Neuronal stem cell (in vitro differentiated cells): ENCODE measurements around the gene THEM5.
A peak's percentile ranks its signal among the peaks of the same experiment; 100 is the strongest.

Experiments
- DNase-seq: peaks from one replicate; pipeline ENCODE4 v3.0.0-alpha.2; 2013; ENCODE audit warnings: low spot score
- H2AFZ ChIP-seq: one replicate; pipeline ENCODE4 v1.6.1; 2013; ENCODE audit warnings: mild to moderate bottlenecking, low read length, inconsistent platforms
- H2AK5ac ChIP-seq: 2 replicates; pipeline ENCODE4 v1.6.1; 2013; ENCODE audit warnings: low read depth, mild to moderate bottlenecking, inconsistent platforms, low read length, moderate library complexity, mixed read lengths
- H2BK120ac ChIP-seq: 2 replicates; pipeline ENCODE4 v1.6.1; 2013; ENCODE audit warnings: low read depth, mild to moderate bottlenecking, inconsistent platforms, low read length, moderate library complexity, mixed read lengths
- H2BK12ac ChIP-seq: one replicate; pipeline ENCODE4 v1.6.1; 2013; ENCODE audit warnings: low read length, inconsistent platforms
- H2BK15ac ChIP-seq: 2 replicates; pipeline ENCODE4 v1.6.1; 2013; ENCODE audit warnings: mild to moderate bottlenecking, low read length, inconsistent platforms, mixed read lengths
- H2BK5ac ChIP-seq: one replicate; pipeline ENCODE4 v1.6.1; 2013; ENCODE audit warnings: inconsistent platforms, mild to moderate bottlenecking, low read length, moderate library complexity
- H3K14ac ChIP-seq: one replicate; pipeline ENCODE4 v1.6.1; 2013; ENCODE audit warnings: low read length, inconsistent platforms
- H3K18ac ChIP-seq: 2 replicates; pipeline ENCODE4 v1.6.1; 2013; ENCODE audit warnings: low read length, inconsistent platforms
- H3K23ac ChIP-seq: 2 replicates; pipeline ENCODE4 v1.6.1; 2013; ENCODE audit warnings: low read depth, mild to moderate bottlenecking, mixed read lengths, low read length, inconsistent platforms; ENCODE audit not compliant: poor library complexity
- H3K27ac ChIP-seq: replicated peaks from 3 replicates; pipeline ENCODE4 v1.5.1; 2013; ENCODE audit warnings: low read length, inconsistent platforms
- H3K27me3 ChIP-seq, 3 experiments: 2 replicates each; pipeline ENCODE4 v1.6.1; 2013; ENCODE audit warnings: low read length in 3 of 3, mild to moderate bottlenecking in 2 of 3, inconsistent platforms in 1 of 3, low read depth in 1 of 3, mixed read lengths in 1 of 3, moderate library complexity in 1 of 3; ENCODE audit not compliant: control insufficient read depth in 3 of 3, insufficient read depth in 3 of 3
- H3K36me3 ChIP-seq, 2 donors: replicated peaks in 1 of 2; 2 replicates each; pipeline ENCODE4 v1.6.1; 2013; ENCODE audit warnings: low read length in 2 of 2; ENCODE audit not compliant: control insufficient read depth in 2 of 2, insufficient read depth in 2 of 2
- H3K4ac ChIP-seq: 2 replicates; pipeline ENCODE4 v1.6.1; 2013; ENCODE audit warnings: inconsistent platforms, mild to moderate bottlenecking, low read length, moderate library complexity
- H3K4me1 ChIP-seq, 2 donors: 1 replicate in 1 of 2; 2 replicates in 1 of 2; pipeline ENCODE4 v1.6.1; 2013; ENCODE audit warnings: low read length in 2 of 2, low read depth in 1 of 2; ENCODE audit not compliant: control insufficient read depth in 2 of 2, insufficient read depth in 1 of 2
- H3K4me2 ChIP-seq: one replicate; pipeline ENCODE4 v1.6.1; 2013; ENCODE audit warnings: mild to moderate bottlenecking, low read length, inconsistent platforms; ENCODE audit not compliant: insufficient read depth, poor library complexity, severe bottlenecking
- H3K4me3 ChIP-seq, 2 donors: 2 replicates each; pipeline ENCODE4 v1.5.1; 2013; ENCODE audit warnings: low read length in 2 of 2, mild to moderate bottlenecking in 2 of 2, inconsistent platforms in 1 of 2, moderate library complexity in 1 of 2
- H3K79me1 ChIP-seq: one replicate; pipeline ENCODE4 v1.6.1; 2013; ENCODE audit warnings: low read depth, mild to moderate bottlenecking, inconsistent platforms, low read length, moderate library complexity
- H3K9ac ChIP-seq: one replicate; pipeline ENCODE4 v1.6.1; 2013; ENCODE audit warnings: mild to moderate bottlenecking, low read depth, low read length, inconsistent platforms; ENCODE audit not compliant: poor library complexity
- H3K9me3 ChIP-seq, 2 donors: replicated peaks in 1 of 2; 2 replicates each; pipeline versions ENCODE3 to v1.6.1; 2013; ENCODE audit warnings: low read length in 2 of 2, mild to moderate bottlenecking in 2 of 2, inconsistent platforms in 1 of 2, low read depth in 1 of 2, mixed read lengths in 1 of 2, moderate library complexity in 1 of 2; ENCODE audit not compliant: control insufficient read depth in 2 of 2, insufficient read depth in 1 of 2
- H4K8ac ChIP-seq: one replicate; pipeline ENCODE4 v1.6.1; 2013; ENCODE audit warnings: low read depth, mild to moderate bottlenecking, inconsistent platforms, low read length, moderate library complexity
- H4K91ac ChIP-seq: one replicate; pipeline ENCODE4 v1.6.1; 2013; ENCODE audit warnings: low read length, low read depth, mild to moderate bottlenecking, inconsistent platforms; ENCODE audit not compliant: poor library complexity
- WGBS, 2 donors: extraction: QIAGEN DNeasy Blood & Tissue Kit; methylation state at CpG; one replicate each; pipeline ENCODE4 v1.1.7; 2013; ENCODE audit warnings: missing lambda C conversion rate in 2 of 2, mixed read lengths in 1 of 2; ENCODE audit not compliant: insufficient read length in 2 of 2, insufficient replicate concordance in 1 of 2; ENCODE audit errors: extremely low coverage in 2 of 2; 5-methylcytosine and 5-hydroxymethylcytosine counted together

THEM5 gene

GRCh38 chr1:151809290-151809984 is 44.1 kb downstream of the THEM5 start:
- peaks cover 1% of the 10 kb centered on the region for H3K79me1 ChIP-seq
- no peak overlapping the region for H3K4me3 ChIP-seq
- H2BK15ac ChIP-seq, result no peak overlapping the region
- H3K14ac ChIP-seq, result no peak overlapping the region
- no peak overlapping the region for H2BK120ac ChIP-seq
- H2BK12ac ChIP-seq, result no peak overlapping the region
- H3K18ac ChIP-seq, result no peak overlapping the region
- H4K91ac ChIP-seq, result no peak overlapping the region
- no peak overlapping the region for H2BK5ac ChIP-seq
- no peak overlapping the region for H3K4me2 ChIP-seq
- no peak overlapping the region for H4K8ac ChIP-seq
- no peak for DNase-seq
- WGBS, 2 donors, result no CpG with 5 or more reads among the region's 8 CpGs
- no peak overlapping the region for H2AK5ac ChIP-seq
- H3K27me3 ChIP-seq, result peaks cover 0 to 84% (median 0%) of the 10 kb centered on the region in 3 experiments
- no peak overlapping the region for H2AFZ ChIP-seq
- no peak overlapping the region for H3K23ac ChIP-seq
- H3K9ac ChIP-seq, result no peak overlapping the region
- no peak overlapping the region for H3K4ac ChIP-seq
- no peak overlapping the region for H3K27ac ChIP-seq
- peaks cover 0 to 4% of the 10 kb centered on the region in 2 donors for H3K4me1 ChIP-seq
- H3K36me3 ChIP-seq, result no peaks in the 10 kb centered on the region
- H3K9me3 ChIP-seq, result no peaks in the 10 kb centered on the region

GRCh38 chr1:151807766-151808165 is 45.7 kb downstream of the THEM5 start:
- Histone ChIP-seq H2BK120ac (no peak overlapping the region), H4K8ac (no peak overlapping the region), H3K14ac (no peak overlapping the region), H3K18ac (no peak overlapping the region), H3K4ac (no peak overlapping the region), H2AK5ac (no peak overlapping the region), H2BK12ac (no peak overlapping the region), H3K4me3 (no peak overlapping the region), H3K36me3 (no peaks in the 10 kb centered on the region), H3K4me2 (no peak overlapping the region), H4K91ac (no peak overlapping the region), H3K9ac (no peak overlapping the region), H3K9me3 (no peaks in the 10 kb centered on the region), H3K27me3 (peaks cover 0 to 85% (median 0%) of the 10 kb centered on the region in 3 experiments), H2BK5ac (no peak overlapping the region), H3K4me1 (peaks cover 0 to 4% of the 10 kb centered on the region in 2 donors), H2AFZ (no peak overlapping the region), H3K23ac (no peak overlapping the region), H3K79me1 (peaks cover 1% of the 10 kb centered on the region), H2BK15ac (no peak overlapping the region), H3K27ac (no peak overlapping the region)
- WGBS, 2 donors, result no CpG with 5 or more reads among the region's 1 CpG
- no peak for DNase-seq

- no peak overlapping the region for H2BK15ac ChIP-seq
- no peak overlapping the region for H4K8ac ChIP-seq
- no peak overlapping the region for H2AFZ ChIP-seq
- H3K4ac ChIP-seq, result no peak overlapping the region
- H3K4me3 ChIP-seq, result no peak overlapping the region
- H3K4me2 ChIP-seq, result no peak overlapping the region
- no peak overlapping the region for H2BK5ac ChIP-seq
- no peak overlapping the region for H3K9ac ChIP-seq
- no peak overlapping the region for H4K91ac ChIP-seq
- H3K27me3 ChIP-seq, result peaks cover 0 to 85% (median 0%) of the 10 kb centered on the region in 3 experiments
- H3K79me1 ChIP-seq, result peaks cover 1% of the 10 kb centered on the region
- H3K9me3 ChIP-seq, result no peaks in the 10 kb centered on the region
- DNase-seq, result no peak
- no CpG with 5 or more reads among the region's 5 CpGs for WGBS, 2 donors
- no peak overlapping the region for H3K14ac ChIP-seq
- H3K18ac ChIP-seq, result no peak overlapping the region
- no peak overlapping the region for H2BK12ac ChIP-seq
- peaks cover 0 to 4% of the 10 kb centered on the region in 2 donors for H3K4me1 ChIP-seq
- H3K27ac ChIP-seq, result no peak overlapping the region
- H3K36me3 ChIP-seq, result no peaks in the 10 kb centered on the region
- no peak overlapping the region for H3K23ac ChIP-seq
- no peak overlapping the region for H2AK5ac ChIP-seq
- no peak overlapping the region for H2BK120ac ChIP-seq
Observed at GRCh38 chr1:151807131-151807530, 46.4 kb downstream of the THEM5 start.

GRCh38 chr1:151806170-151806569 is 47.3 kb downstream of the THEM5 start:
- no peak overlapping the region for H2BK15ac ChIP-seq
- H3K27me3 ChIP-seq, result peaks cover 0 to 85% (median 0%) of the 10 kb centered on the region in 3 experiments
- no CpG with 5 or more reads among the region's 7 CpGs for WGBS, 2 donors
- H3K4me3 ChIP-seq, result no peak overlapping the region
- H3K27ac ChIP-seq, result no peak overlapping the region
- H3K14ac ChIP-seq, result no peak overlapping the region
- H4K8ac ChIP-seq, result no peak overlapping the region
- H3K18ac ChIP-seq, result peak overlapping the region; percentile 48
- H3K4ac ChIP-seq, result no peak overlapping the region
- no peak overlapping the region for H2AFZ ChIP-seq
- peaks cover 1% of the 10 kb centered on the region for H3K79me1 ChIP-seq
- H2BK5ac ChIP-seq, result no peak overlapping the region
- no peak overlapping the region for H3K4me2 ChIP-seq
- H3K36me3 ChIP-seq, result no peaks in the 10 kb centered on the region
- no peak for DNase-seq
- peaks cover 0 to 4% of the 10 kb centered on the region in 2 donors for H3K4me1 ChIP-seq
- H2BK12ac ChIP-seq, result no peak overlapping the region
- H4K91ac ChIP-seq, result no peak overlapping the region
- no peak overlapping the region for H3K9ac ChIP-seq
- H2AK5ac ChIP-seq, result no peak overlapping the region
- no peaks in the 10 kb centered on the region for H3K9me3 ChIP-seq
- no peak overlapping the region for H2BK120ac ChIP-seq
- H3K23ac ChIP-seq, result no peak overlapping the region
